Upper lobe of left lung (tissue), 6 donors: ENCODE data around the gene LRRC15. TPM values are rescaled to one million over a fixed set of nuclear protein-coding genes. Genes with fewer than 3 reads are reported as not detected.

ENCODE experiments used
- ATAC-seq, 2 donors: fragments of 200-7000 bp; cut with Tn5 transposase; one replicate each; pipeline ENCODE4 v1.9.1; 2022; ENCODE audit warnings: mild to moderate bottlenecking in 2 of 2, moderate library complexity in 2 of 2; ENCODE audit not compliant: low FRiP score in 2 of 2
- DNase-seq, 2 donors: peaks; one replicate each; pipeline ENCODE4 v3.0.0-alpha.2; 2019 to 2020
- H3K27ac ChIP-seq, 4 donors: fragments of 200-600 bp; sonication (generic); one replicate each; pipeline ENCODE4 v1.5.1; 2016 to 2019
- H3K27me3 ChIP-seq, 4 donors: fragments of 200-600 bp; sonication (generic); one replicate each; pipeline ENCODE4 v1.5.1; 2017 to 2019
- H3K36me3 ChIP-seq, 4 donors: fragments of 200-600 bp; sonication (generic); one replicate each; pipeline ENCODE4 v1.5.1; 2016 to 2019
- H3K4me1 ChIP-seq, 4 donors: fragments of 200-600 bp; sonication (generic); one replicate each; pipeline ENCODE4 v1.5.1; 2018 to 2019
- H3K4me3 ChIP-seq, 4 donors: fragments of 200-600 bp; sonication (generic); one replicate each; pipeline ENCODE4 v1.5.1; 2017 to 2019; ENCODE audit warnings: mild to moderate bottlenecking in 2 of 4, moderate library complexity in 1 of 4
- H3K9me3 ChIP-seq, 4 donors: fragments of 200-600 bp; sonication (generic); one replicate each; pipeline ENCODE4 v1.5.1; 2018 to 2019
- CTCF ChIP-seq, 6 experiments: fragments of 450-650 bp in 4 of 6; fragments of 200-600 bp in 2 of 6; sonication (generic) in 2 of 6; IDR thresholded peaks; one replicate each; pipeline ENCODE4 v1.5.1; 2016 to 2019; ENCODE audit warnings: antibody characterized with exemption in 6 of 6
- EP300 ChIP-seq, 4 donors: sonication (generic); formaldehyde crosslinking; IDR thresholded peaks; one replicate each; pipeline ENCODE4 v1.5.1; 2017; ENCODE audit warnings: antibody characterized with exemption in 4 of 4, control low read depth in 2 of 4
- POLR2A ChIP-seq, 4 donors: fragments of 450-650 bp; IDR thresholded peaks; one replicate each; pipeline ENCODE4 v1.5.1; 2016 to 2017; ENCODE audit warnings: antibody characterized with exemption in 4 of 4, mild to moderate bottlenecking in 2 of 4
- POLR2AphosphoS5 ChIP-seq, 2 donors: sonication (generic); formaldehyde crosslinking; IDR thresholded peaks; one replicate each; pipeline ENCODE4 v1.5.1; 2017; ENCODE audit warnings: antibody characterized with exemption in 2 of 2
- WGBS, 2 donors: methylation state at CpG; one replicate each; pipeline ENCODE4 v1.1.5; 2017 to 2018; 5-methylcytosine and 5-hydroxymethylcytosine counted together
- total RNA-seq, 6 donors: library from RNA; depleted of rRNA in 4 of 6; stranded (reverse); fragments of >200 nt in 4 of 6; gene quantifications; one replicate each; pipeline versions ENCODE4 v1.1.0 to v1.2.1, GENCODE V29; 2016 to 2021
- donor health status: DM: no; HTN: no; CAD: no; lungs with moderate emphysema.
- donor health status: DM: no; HTN: yes; CAD: no; lungs with severe emphysema.

The LRRC15 gene
- total RNA-seq, 6 donors from 2014 or later = 0.15 to 1.1 (median 1.0) TPM; not detected in 3

- Histone ChIP-seq H3K27me3 (no peaks in the 10 kb centered on the region), H3K4me3 (no peak overlapping the region), H3K36me3 (no peaks in the 10 kb centered on the region), H3K4me1 (peaks cover 0 to 9% (median 5%) of the 10 kb centered on the region in 4 donors), H3K9me3 (peaks cover 0 to 10% (median 4%) of the 10 kb centered on the region in 4 donors), H3K27ac (no peak overlapping the region)
- ATAC-seq = no peak
- no peak for DNase-seq
- WGBS, 2 donors = 78 to 85% methylated on average over 25 to 26 of the region's 26 CpGs
- TF ChIP-seq CTCF (IDR thresholded peaks at IDR 0.05) = no peak
- TF ChIP-seq EP300 (IDR thresholded peaks at IDR 0.05) = no peak
- TF ChIP-seq POLR2AphosphoS5 (IDR thresholded peaks at IDR 0.05) = no peak
- TF ChIP-seq POLR2A (IDR thresholded peaks at IDR 0.05) = no peak
Observed at GRCh38 chr3:194321693-194322640, 47.6 kb downstream of the LRRC15 start.

GRCh38 chr3:194320744-194321243 is 48.7 kb downstream of the LRRC15 start:
- Histone ChIP-seq H3K4me3 (no peak overlapping the region), H3K9me3 (peaks cover 0 to 10% (median 4%) of the 10 kb centered on the region in 4 donors), H3K27me3 (no peaks in the 10 kb centered on the region), H3K4me1 (peaks cover 3 to 14% (median 8%) of the 10 kb centered on the region in 4 donors), H3K27ac (no peak overlapping the region), H3K36me3 (no peaks in the 10 kb centered on the region)
- DNase-seq (no peak), ATAC-seq (no peak)
- no peak for TF ChIP-seq POLR2AphosphoS5 (IDR thresholded peaks at IDR 0.05)
- no peak for TF ChIP-seq EP300 (IDR thresholded peaks at IDR 0.05)
- no peak for TF ChIP-seq POLR2A (IDR thresholded peaks at IDR 0.05)
- no peak for TF ChIP-seq CTCF (IDR thresholded peaks at IDR 0.05)
- WGBS, 2 donors = 70 to 78% methylated on average over 10 of the region's 10 CpGs

- WGBS, 2 donors = 38 to 79% methylated on average over 5 of the region's 5 CpGs
- Histone ChIP-seq H3K27ac (no peak overlapping the region), H3K4me3 (no peak overlapping the region), H3K36me3 (no peaks in the 10 kb centered on the region), H3K4me1 (peaks cover 9 to 21% (median 14%) of the 10 kb centered on the region in 4 donors), H3K27me3 (no peaks in the 10 kb centered on the region), H3K9me3 (peaks cover 0 to 10% (median 4%) of the 10 kb centered on the region in 4 donors)
- DNase-seq (no peak), ATAC-seq (no peak)
- TF ChIP-seq POLR2A (IDR thresholded peaks at IDR 0.05) (no peak), EP300 (IDR thresholded peaks at IDR 0.05) (no peak), CTCF (IDR thresholded peaks at IDR 0.05) (no peak), POLR2AphosphoS5 (IDR thresholded peaks at IDR 0.05) (no peak)
Observed at GRCh38 chr3:194320100-194320499, 49.4 kb downstream of the LRRC15 start.

- Histone ChIP-seq H3K4me1 (peaks cover 12 to 16% (median 13%) of the 10 kb centered on the region in 4 donors), H3K27ac (no peak overlapping the region), H3K36me3 (no peaks in the 10 kb centered on the region), H3K4me3 (no peak overlapping the region), H3K9me3 (peaks cover 0 to 10% (median 4%) of the 10 kb centered on the region in 4 donors), H3K27me3 (no peaks in the 10 kb centered on the region)
- no peak for ATAC-seq
- DNase-seq = no peak
- TF ChIP-seq POLR2A (IDR thresholded peaks at IDR 0.05) (no peak), EP300 (IDR thresholded peaks at IDR 0.05) (no peak), POLR2AphosphoS5 (IDR thresholded peaks at IDR 0.05) (no peak), CTCF (IDR thresholded peaks at IDR 0.05) (no peak)
- 94 to 97% methylated on average over 2 to 3 of the region's 3 CpGs for WGBS, 2 donors
Observed at GRCh38 chr3:194318511-194319161, 50.9 kb downstream of the LRRC15 start.
